Measurements from ENCODE around the gene CDKN2B.
"Not testable (repeated sequence)": the region's sequence is repeated elsewhere in the genome, so short reads cannot be mapped to it uniquely, and the experiment has no call there.

CDKN2B gene

GRCh38 chr9:21964925-21965385, 44.1 kb downstream of the CDKN2B start:
- no peaks in the 10 kb centered on the region for H3K36me3 ChIP-seq (ENCODE audit: control insufficient read depth, low read length)
- H3K27ac ChIP-seq (ENCODE audit: low read depth, low read length), result no peak overlapping the region
- no peaks in the 10 kb centered on the region for H3K79me2 ChIP-seq (ENCODE audit: control insufficient read depth, low read length)
- no peak overlapping the region for H3K4me2 ChIP-seq (ENCODE audit: low read length)
- H4K20me1 ChIP-seq (ENCODE audit: control insufficient read depth, insufficient read depth, low read depth, low read length), result no peaks in the 10 kb centered on the region
- H3K4me3 ChIP-seq (ENCODE audit: low read length), result no peak overlapping the region
- H3K4me1 ChIP-seq (ENCODE audit: control insufficient read depth, low read length), result no peaks in the 10 kb centered on the region
- TF ChIP-seq CTCF (IDR thresholded peaks at IDR 0.05; ENCODE audit: low read depth, low read length, poor library complexity, severe bottlenecking) (no peak), EZH2phosphoT487 (IDR thresholded peaks at IDR 0.05; ENCODE audit: borderline replicate concordance, low read length) (no peak)
- no peaks in the 10 kb centered on the region for H3K9me2 ChIP-seq (replicated peaks; ENCODE audit: control insufficient read depth, low read length)
- H3F3A ChIP-seq (ENCODE audit: control insufficient read depth, insufficient read depth), result no peaks in the 10 kb centered on the region
- H3K9me3 ChIP-seq (ENCODE audit: control insufficient read depth, insufficient read depth, low read length), result no peaks in the 10 kb centered on the region
- H3K27me3 ChIP-seq (ENCODE audit: control insufficient read depth, low read length), result no peaks in the 10 kb centered on the region

- H3K27ac ChIP-seq (ENCODE audit: low read depth, low read length), result no peak overlapping the region
- no peaks in the 10 kb centered on the region for H3K27me3 ChIP-seq (ENCODE audit: control insufficient read depth, low read length)
- no peaks in the 10 kb centered on the region for H3K4me1 ChIP-seq (ENCODE audit: control insufficient read depth, low read length)
- H3K4me3 ChIP-seq (ENCODE audit: low read length), result no peak overlapping the region
- H3K9me3 ChIP-seq (ENCODE audit: control insufficient read depth, insufficient read depth, low read length), result no peaks in the 10 kb centered on the region
- H3K36me3 ChIP-seq (ENCODE audit: control insufficient read depth, low read length), result no peaks in the 10 kb centered on the region
- H3K9me2 ChIP-seq (replicated peaks; ENCODE audit: control insufficient read depth, low read length), result no peaks in the 10 kb centered on the region
- no peaks in the 10 kb centered on the region for H4K20me1 ChIP-seq (ENCODE audit: control insufficient read depth, insufficient read depth, low read depth, low read length)
- no peak for TF ChIP-seq EZH2phosphoT487 (IDR thresholded peaks at IDR 0.05; ENCODE audit: borderline replicate concordance, low read length)
- no peak for TF ChIP-seq CTCF (IDR thresholded peaks at IDR 0.05; ENCODE audit: low read depth, low read length, poor library complexity, severe bottlenecking)
- no peaks in the 10 kb centered on the region for H3F3A ChIP-seq (ENCODE audit: control insufficient read depth, insufficient read depth)
- H3K79me2 ChIP-seq (ENCODE audit: control insufficient read depth, low read length), result no peaks in the 10 kb centered on the region
- no peak overlapping the region for H3K4me2 ChIP-seq (ENCODE audit: low read length)
These were observed 47.5 kb downstream of the CDKN2B start for GRCh38 chr9:21961569-21961968.

- H3F3A ChIP-seq (ENCODE audit: control insufficient read depth, insufficient read depth); H3K9me3 ChIP-seq (ENCODE audit: control insufficient read depth, insufficient read depth, low read length); H3K9me2 ChIP-seq (replicated peaks; ENCODE audit: control insufficient read depth, low read length); H4K20me1 ChIP-seq (ENCODE audit: control insufficient read depth, insufficient read depth, low read depth, low read length); H3K4me3 ChIP-seq (ENCODE audit: low read length); H3K36me3 ChIP-seq (ENCODE audit: control insufficient read depth, low read length); H3K27me3 ChIP-seq (ENCODE audit: control insufficient read depth, low read length); H3K27ac ChIP-seq (ENCODE audit: low read depth, low read length); H3K4me2 ChIP-seq (ENCODE audit: low read length); H3K79me2 ChIP-seq (ENCODE audit: control insufficient read depth, low read length); H3K4me1 ChIP-seq (ENCODE audit: control insufficient read depth, low read length): not testable (repeated sequence)
These were observed 49.8 kb downstream of the CDKN2B start for GRCh38 chr9:21959268-21959667.

- no peak overlapping the region for H3K27ac ChIP-seq (ENCODE audit: low read depth, low read length)
- no peaks in the 10 kb centered on the region for H3K79me2 ChIP-seq (ENCODE audit: control insufficient read depth, low read length)
- no peaks in the 10 kb centered on the region for H3K4me1 ChIP-seq (ENCODE audit: control insufficient read depth, low read length)
- no peaks in the 10 kb centered on the region for H4K20me1 ChIP-seq (ENCODE audit: control insufficient read depth, insufficient read depth, low read depth, low read length)
- no peak for TF ChIP-seq EZH2phosphoT487 (IDR thresholded peaks at IDR 0.05; ENCODE audit: borderline replicate concordance, low read length)
- TF ChIP-seq CTCF (IDR thresholded peaks at IDR 0.05; ENCODE audit: low read depth, low read length, poor library complexity, severe bottlenecking), result no peak
- no peaks in the 10 kb centered on the region for H3F3A ChIP-seq (ENCODE audit: control insufficient read depth, insufficient read depth)
- no peaks in the 10 kb centered on the region for H3K9me2 ChIP-seq (replicated peaks; ENCODE audit: control insufficient read depth, low read length)
- H3K36me3 ChIP-seq (ENCODE audit: control insufficient read depth, low read length), result no peaks in the 10 kb centered on the region
- no peaks in the 10 kb centered on the region for H3K9me3 ChIP-seq (ENCODE audit: control insufficient read depth, insufficient read depth, low read length)
- no peak overlapping the region for H3K4me2 ChIP-seq (ENCODE audit: low read length)
- H3K4me3 ChIP-seq (ENCODE audit: low read length), result no peak overlapping the region
- no peaks in the 10 kb centered on the region for H3K27me3 ChIP-seq (ENCODE audit: control insufficient read depth, low read length)
These were observed 50.3 kb downstream of the CDKN2B start for GRCh38 chr9:21958833-21959232.
